DOHH2 (cell line): ENCODE data around the gene GHRH.

Source experiments
- H3F3A ChIP-seq: fragments of 200-600 bp; sonication (generic), shearing (Covaris generic); 2 replicates; pipeline ENCODE4 v1.6.0; 2016; ENCODE audit warnings: antibody characterized with exemption, mild to moderate bottlenecking; ENCODE audit not compliant: control insufficient read depth, insufficient read depth
- H3K27ac ChIP-seq: fragments of 200-600 bp; sonication (generic); 2 replicates; pipeline ENCODE4 v1.5.1; 2014; ENCODE audit warnings: low read depth, mild to moderate bottlenecking, low read length, moderate library complexity
- H3K27me3 ChIP-seq: fragments of 200-600 bp; sonication (generic); 2 replicates; pipeline ENCODE4 v1.6.1; 2014; ENCODE audit warnings: mild to moderate bottlenecking, low read length, mixed read lengths; ENCODE audit not compliant: control insufficient read depth
- H3K36me3 ChIP-seq: fragments of 200-600 bp; sonication (generic); 2 replicates; pipeline ENCODE4 v1.6.1; 2014; ENCODE audit warnings: mild to moderate bottlenecking, low read length, moderate library complexity, mixed read lengths; ENCODE audit not compliant: control insufficient read depth
- H3K4me1 ChIP-seq: fragments of 200-600 bp; sonication (generic); 2 replicates; pipeline ENCODE4 v1.6.1; 2014; ENCODE audit warnings: mild to moderate bottlenecking, low read length, mixed read lengths; ENCODE audit not compliant: control insufficient read depth
- H3K4me2 ChIP-seq: fragments of 200-600 bp; sonication (generic); 2 replicates; pipeline ENCODE4 v1.6.0; 2014; ENCODE audit warnings: mild to moderate bottlenecking, low read length, moderate library complexity
- H3K4me3 ChIP-seq: fragments of 200-600 bp; sonication (generic); 2 replicates; pipeline ENCODE4 v1.5.1; 2014; ENCODE audit warnings: mild to moderate bottlenecking, low read length, mixed read lengths
- H3K79me2 ChIP-seq: fragments of 200-600 bp; sonication (generic); 2 replicates; pipeline ENCODE4 v1.6.1; 2014; ENCODE audit warnings: mild to moderate bottlenecking, low read length, mixed read lengths; ENCODE audit not compliant: control insufficient read depth
- H3K9me2 ChIP-seq: fragments of 200-600 bp; sonication (generic); replicated peaks from 2 replicates; pipeline ENCODE4 v1.6.1; 2014; ENCODE audit warnings: mild to moderate bottlenecking, low read length, mixed read lengths; ENCODE audit not compliant: control insufficient read depth
- H3K9me3 ChIP-seq: fragments of 200-600 bp; sonication (generic); 2 replicates; pipeline ENCODE4 v1.6.1; 2014; ENCODE audit warnings: antibody characterized with exemption, low read length, mixed read lengths; ENCODE audit not compliant: control insufficient read depth, insufficient read depth
- H4K20me1 ChIP-seq: fragments of 200-600 bp; sonication (generic); 2 replicates; pipeline ENCODE4 v1.6.0; 2014; ENCODE audit warnings: low read depth, mild to moderate bottlenecking, antibody characterized with exemption, low read length, moderate library complexity; ENCODE audit not compliant: control insufficient read depth, insufficient read depth
- EZH2phosphoT487 ChIP-seq: fragments of 200-600 bp; sonication (generic); IDR thresholded peaks from 2 replicates; pipeline ENCODE4 v1.6.1; 2017; ENCODE audit warnings: borderline replicate concordance, mild to moderate bottlenecking, antibody characterized with exemption, low read length, moderate library complexity, mixed read lengths
- TF ChIP-seq, protein P1 (sequence below): fragments of 200-600 bp; sonication (generic); IDR thresholded peaks from one replicate; pipeline ENCODE4 v1.5.1; 2014; ENCODE audit warnings: antibody characterized with exemption, mild to moderate bottlenecking, low read depth, low read length; ENCODE audit not compliant: poor library complexity, severe bottlenecking

GHRH gene

DNA sequence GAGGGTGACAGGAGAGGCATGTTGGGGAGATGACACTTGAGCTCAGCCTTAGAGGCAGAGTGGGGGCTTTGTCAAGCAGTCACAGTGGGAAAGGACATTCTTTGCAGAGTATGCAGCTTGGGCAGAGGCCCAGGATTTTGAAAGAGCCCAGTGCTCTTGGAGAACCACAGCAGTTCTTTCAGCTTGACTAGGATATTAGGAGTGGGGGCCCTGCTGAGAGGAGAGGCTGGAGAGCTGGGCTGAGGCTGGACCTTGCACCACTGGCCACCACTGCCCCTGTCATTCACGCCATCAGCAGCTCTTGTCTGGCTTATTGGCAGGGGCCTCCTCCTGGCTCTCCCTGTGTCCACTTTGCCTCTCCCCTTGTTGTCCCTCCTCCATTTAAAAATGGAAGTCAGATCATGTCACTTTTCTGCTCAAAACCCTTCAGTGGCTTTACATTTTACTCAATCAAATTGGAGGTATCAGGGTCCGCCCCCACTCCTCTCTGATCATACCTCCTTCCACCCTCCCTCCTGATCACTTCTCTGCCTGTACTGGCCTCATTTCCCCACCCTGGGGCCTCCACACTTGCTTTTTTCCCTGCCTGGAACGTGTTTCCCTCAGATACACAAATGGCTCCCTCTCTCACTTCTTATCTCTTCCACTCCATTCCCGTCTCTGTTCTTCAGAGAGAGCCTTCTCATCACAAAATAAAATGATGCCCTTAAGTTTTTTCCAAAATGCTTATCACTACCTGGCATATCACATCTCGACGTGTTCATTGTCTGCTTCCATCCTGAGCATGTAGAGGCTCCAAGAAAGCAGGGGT is 38.3 kb upstream of the GHRH start:
- TF ChIP-seq, protein P1, sequence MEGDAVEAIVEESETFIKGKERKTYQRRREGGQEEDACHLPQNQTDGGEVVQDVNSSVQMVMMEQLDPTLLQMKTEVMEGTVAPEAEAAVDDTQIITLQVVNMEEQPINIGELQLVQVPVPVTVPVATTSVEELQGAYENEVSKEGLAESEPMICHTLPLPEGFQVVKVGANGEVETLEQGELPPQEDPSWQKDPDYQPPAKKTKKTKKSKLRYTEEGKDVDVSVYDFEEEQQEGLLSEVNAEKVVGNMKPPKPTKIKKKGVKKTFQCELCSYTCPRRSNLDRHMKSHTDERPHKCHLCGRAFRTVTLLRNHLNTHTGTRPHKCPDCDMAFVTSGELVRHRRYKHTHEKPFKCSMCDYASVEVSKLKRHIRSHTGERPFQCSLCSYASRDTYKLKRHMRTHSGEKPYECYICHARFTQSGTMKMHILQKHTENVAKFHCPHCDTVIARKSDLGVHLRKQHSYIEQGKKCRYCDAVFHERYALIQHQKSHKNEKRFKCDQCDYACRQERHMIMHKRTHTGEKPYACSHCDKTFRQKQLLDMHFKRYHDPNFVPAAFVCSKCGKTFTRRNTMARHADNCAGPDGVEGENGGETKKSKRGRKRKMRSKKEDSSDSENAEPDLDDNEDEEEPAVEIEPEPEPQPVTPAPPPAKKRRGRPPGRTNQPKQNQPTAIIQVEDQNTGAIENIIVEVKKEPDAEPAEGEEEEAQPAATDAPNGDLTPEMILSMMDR = no peak
- TF ChIP-seq EZH2phosphoT487 = no peak
- H3K27ac ChIP-seq = no peak overlapping the region
- no peaks in the 10 kb centered on the region for H3K27me3 ChIP-seq
- no peaks in the 10 kb centered on the region for H3F3A ChIP-seq
- peaks cover 36% of the 10 kb centered on the region for H3K79me2 ChIP-seq
- H3K4me3 ChIP-seq = no peak overlapping the region
- H3K9me3 ChIP-seq = no peaks in the 10 kb centered on the region
- 0 out of 2 replicates have a peak, but pooled peaks cover 6% of the 10 kb centered on the region for H4K20me1 ChIP-seq
- H3K36me3 ChIP-seq = peaks cover 45% of the 10 kb centered on the region
- H3K4me2 ChIP-seq = no peak overlapping the region
- H3K4me1 ChIP-seq = 0 out of 2 replicates have a peak, but pooled peaks cover 4% of the 10 kb centered on the region
- H3K9me2 ChIP-seq = no peaks in the 10 kb centered on the region

GRCh38 chr20:37298190-37298939 is 36.8 kb upstream of the GHRH start:
- no peaks in the 10 kb centered on the region for H3F3A ChIP-seq
- H3K4me1 ChIP-seq = 0 out of 2 replicates have a peak, but pooled peaks cover 4% of the 10 kb centered on the region
- H3K4me3 ChIP-seq = no peak overlapping the region
- no peak overlapping the region for H3K4me2 ChIP-seq
- TF ChIP-seq, protein P1 = no peak
- TF ChIP-seq EZH2phosphoT487 = no peak
- no peaks in the 10 kb centered on the region for H3K9me3 ChIP-seq
- no peaks in the 10 kb centered on the region for H3K9me2 ChIP-seq
- H4K20me1 ChIP-seq = 0 out of 2 replicates have a peak, but pooled peaks cover 3% of the 10 kb centered on the region
- H3K36me3 ChIP-seq = peaks cover 41% of the 10 kb centered on the region
- no peak overlapping the region for H3K27ac ChIP-seq
- no peaks in the 10 kb centered on the region for H3K27me3 ChIP-seq
- H3K79me2 ChIP-seq = peaks cover 51% of the 10 kb centered on the region

DNA sequence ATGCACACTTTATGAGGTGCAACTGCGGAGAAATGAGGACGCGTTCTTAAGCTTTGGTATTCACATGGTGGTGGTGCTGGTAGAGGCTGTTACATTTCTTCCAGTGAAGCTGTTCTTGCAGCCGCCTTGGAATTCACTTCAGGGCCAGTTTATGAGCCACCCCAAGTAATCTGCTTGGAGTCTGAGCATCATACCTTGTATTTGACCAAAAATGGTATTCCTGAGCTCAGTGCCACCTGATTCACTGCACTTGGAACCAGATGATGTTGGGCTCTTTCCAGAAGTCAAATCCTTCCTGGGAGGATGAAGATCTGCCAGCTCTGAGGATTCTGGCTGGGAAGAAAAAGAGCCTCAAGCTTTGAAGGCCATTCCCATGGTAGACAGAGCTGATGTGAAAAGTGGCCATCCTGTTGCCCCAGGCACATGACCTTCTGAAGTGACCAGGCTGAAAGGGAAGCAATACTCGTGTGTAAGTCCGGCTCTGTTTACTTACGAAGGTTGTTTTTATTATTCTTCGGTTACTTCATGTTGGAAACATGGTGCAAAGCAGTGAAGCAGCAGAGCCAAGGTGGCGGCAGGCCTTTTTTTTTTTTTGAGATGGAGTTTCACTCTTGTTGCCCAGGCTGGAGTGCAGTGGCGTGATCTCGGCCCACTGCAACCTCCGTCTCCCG is 35.6 kb upstream of the GHRH start:
- no peak overlapping the region for H3K4me3 ChIP-seq
- H3K27ac ChIP-seq = no peak overlapping the region
- H3K79me2 ChIP-seq = peaks cover 63% of the 10 kb centered on the region
- TF ChIP-seq EZH2phosphoT487 = no peak
- TF ChIP-seq, protein P1 = no peak
- H3F3A ChIP-seq = no peaks in the 10 kb centered on the region
- 0 out of 2 replicates have a peak, but pooled peaks cover 3% of the 10 kb centered on the region for H4K20me1 ChIP-seq
- H3K9me2 ChIP-seq = no peaks in the 10 kb centered on the region
- 0 out of 2 replicates have a peak, but pooled peaks cover 4% of the 10 kb centered on the region for H3K4me1 ChIP-seq
- no peaks in the 10 kb centered on the region for H3K27me3 ChIP-seq
- H3K4me2 ChIP-seq = no peak overlapping the region
- no peaks in the 10 kb centered on the region for H3K9me3 ChIP-seq
- H3K36me3 ChIP-seq = peaks cover 40% of the 10 kb centered on the region
